ENCODE results near the gene LOX.

- TF ChIP-seq POLR2AphosphoS5 (IDR thresholded peaks at IDR 0.05) (no peak), CTCF (IDR thresholded peaks at IDR 0.05) (no peak)
These were observed 21.1 kb downstream of the LOX start for GRCh38 chr5:122056913-122057312.
